ENCODE results near the gene KBTBD4. TPM values are rescaled to one million over a fixed set of nuclear protein-coding genes. Genes with fewer than 3 reads are reported as not detected.
A peak's percentile ranks its signal among the peaks of the same experiment; 100 is the strongest.
"Not testable (repeated sequence)": the region's sequence is repeated elsewhere in the genome, so short reads cannot be mapped to it uniquely, and the experiment has no call there.

KBTBD4 gene
- polyA plus RNA-seq, 1 donor: 27.2 TPM

DNA sequence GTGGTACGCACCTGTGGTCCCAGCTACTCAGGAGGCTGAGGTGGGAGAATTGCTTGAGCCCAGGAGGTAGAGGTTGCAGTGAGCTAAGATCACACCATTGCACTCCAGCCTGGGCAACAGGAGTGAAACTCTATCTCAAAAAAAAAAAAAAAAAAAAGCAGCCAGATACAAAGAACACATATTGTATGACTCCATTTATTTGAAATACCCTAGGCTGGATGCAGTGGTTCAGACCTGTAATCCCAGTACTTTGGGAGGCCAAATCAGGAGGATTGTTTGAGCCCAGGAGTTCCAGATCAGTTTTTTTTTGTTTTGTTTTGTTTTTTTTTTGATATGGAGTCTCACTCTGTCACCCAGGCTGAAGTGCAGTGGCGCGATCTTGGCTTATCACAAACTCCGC, 16.4 kb downstream of the KBTBD4 start:
- not testable (repeated sequence) for DNase-seq

DNA sequence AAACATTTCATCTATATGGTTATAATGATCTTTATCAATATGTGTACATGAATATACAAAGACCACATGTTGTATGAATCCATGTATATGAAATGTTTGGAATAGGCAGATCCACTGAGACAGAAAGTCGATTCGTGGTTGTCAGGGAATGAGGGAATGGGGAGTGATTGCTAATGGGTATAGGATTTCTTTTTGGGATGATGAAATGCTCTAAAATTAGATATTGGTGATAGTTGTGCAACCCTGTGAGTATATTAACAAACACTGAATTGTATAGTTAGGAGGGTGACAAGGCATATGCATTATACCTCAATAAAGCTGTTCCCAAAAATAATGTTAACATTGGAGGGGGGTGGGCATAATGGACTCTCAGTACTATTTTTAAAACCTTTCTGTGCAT, 18.3 kb downstream of the KBTBD4 start:
- DNase-seq: no peak

DNA sequence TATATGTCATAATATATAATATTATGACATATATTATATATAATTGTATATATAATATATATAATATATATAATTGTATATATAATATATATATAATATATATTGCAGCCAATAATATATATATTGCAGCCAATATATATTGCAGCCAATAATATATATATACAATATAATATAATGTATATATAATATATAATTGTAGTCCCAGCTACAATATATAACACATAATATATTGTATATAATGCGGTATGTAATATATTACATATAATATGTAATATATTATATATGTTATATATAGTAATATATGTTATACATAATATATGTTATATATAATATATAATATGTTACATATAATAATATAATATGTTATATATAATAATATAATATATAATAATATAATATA, 20.1 kb downstream of the KBTBD4 start:
- no peak for DNase-seq

DNA sequence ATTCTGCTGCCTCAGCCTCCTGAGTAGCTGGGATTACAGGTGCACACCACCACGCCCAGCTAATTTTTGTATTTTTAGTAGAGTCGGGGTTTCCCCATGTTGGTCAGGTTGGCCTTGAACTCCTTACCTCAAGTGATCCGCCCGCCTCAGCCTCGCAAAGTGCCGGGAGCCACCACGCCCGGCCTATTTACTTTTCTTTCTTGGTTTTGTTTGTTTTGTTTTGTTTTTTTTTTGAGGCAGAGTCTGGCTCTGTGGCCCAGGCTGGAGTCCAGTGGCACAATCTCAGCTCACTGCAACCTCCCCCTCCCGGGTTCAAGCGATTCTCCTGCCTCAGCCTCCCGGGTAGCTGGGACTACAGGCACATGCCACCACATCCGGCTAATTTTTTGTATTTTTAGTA, 21.8 kb downstream of the KBTBD4 start:
- DNase-seq: not testable (repeated sequence)

DNA sequence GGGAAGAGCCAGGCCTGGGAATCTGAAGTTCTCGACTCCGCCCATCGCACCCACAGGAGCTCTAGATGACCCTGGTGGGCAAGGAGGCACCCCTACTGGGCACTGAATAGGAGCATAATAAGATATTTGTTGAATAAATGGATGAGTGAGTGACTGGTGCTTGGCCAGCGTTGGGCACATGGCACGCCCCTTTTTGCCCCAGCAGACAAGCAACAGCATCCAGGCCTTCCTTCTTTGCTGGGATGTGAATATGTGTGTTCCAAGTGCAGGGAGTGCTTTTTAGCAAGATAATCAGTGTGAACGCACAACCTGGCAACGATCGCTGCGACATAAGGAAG, 25.4 kb downstream of the KBTBD4 start:
- DNase-seq: no peak

DNA sequence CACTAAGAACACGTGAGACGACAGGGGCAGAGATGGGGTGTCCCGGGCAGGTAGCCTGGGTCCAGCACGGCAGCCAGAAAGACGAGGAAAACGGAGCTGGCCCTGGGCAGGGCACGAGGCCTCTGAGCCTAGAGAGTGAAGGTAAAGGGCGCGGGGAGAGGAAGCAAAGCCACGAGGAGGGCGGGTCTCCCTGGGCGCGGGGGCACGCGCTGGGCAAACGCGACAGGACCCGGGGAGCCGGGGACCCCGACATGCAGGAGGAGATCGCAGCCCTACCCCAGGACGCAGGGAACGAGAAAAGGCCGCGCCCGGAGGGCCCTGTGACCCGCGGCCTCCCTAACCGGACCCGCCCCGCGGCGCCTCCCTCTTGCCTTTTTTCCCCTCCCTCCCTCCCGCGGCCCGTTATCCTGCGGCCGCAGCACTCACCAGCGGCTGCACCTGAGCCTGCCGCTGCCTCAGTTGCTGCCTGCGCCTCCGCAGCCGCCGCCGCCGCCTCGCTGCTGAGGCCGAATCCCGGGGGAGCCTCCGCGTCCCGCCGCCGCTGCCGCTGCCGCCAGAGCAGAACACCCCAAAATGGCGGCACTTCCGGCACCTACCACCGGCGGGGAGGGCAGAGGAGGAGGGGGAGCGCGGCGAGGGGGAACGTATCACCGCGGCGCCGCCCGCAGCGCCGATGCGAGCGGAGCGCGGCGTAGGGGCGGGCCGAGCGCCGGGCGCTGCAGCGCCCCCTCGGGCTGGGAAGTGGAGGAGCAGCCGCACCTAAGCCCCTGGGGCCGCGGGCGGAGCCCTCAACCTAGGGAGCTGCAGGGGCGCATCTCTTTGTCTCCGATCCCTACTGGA, 26.0 kb downstream of the KBTBD4 start, which contains the start of gene CELF1:
TSS of gene CELF1 (minus strand) at position 567 of the 840 bp plus-strand sequence. CDS start 53,609 bp downstream, outside the sequence.
- peak; percentile 90 for DNase-seq

DNA sequence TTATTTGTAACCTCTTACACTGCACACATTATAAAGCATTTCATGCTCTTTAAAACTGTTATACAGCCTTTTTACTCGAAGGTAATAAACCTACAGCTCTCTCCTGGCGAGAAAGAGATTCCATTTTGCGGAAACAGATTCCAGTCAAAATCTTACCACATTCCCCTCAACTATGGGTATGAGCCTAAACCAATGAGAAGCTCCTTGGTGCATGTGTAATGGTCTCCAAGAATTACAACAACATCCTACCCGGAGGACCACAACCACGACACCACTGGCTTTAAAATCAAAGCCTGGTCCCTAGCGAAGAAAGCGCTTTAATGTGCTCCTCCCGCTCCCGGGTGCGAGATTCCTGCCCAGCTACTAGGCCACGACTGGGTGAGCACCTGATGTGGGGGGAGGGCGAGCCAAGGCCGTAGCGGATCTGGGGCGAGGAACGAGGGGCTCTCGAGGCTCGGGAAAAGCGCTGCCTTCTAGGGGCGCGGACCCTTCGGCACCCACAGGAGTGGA, 26.7 kb downstream of the KBTBD4 start:
- DNase-seq: peak; percentile 40

DNA sequence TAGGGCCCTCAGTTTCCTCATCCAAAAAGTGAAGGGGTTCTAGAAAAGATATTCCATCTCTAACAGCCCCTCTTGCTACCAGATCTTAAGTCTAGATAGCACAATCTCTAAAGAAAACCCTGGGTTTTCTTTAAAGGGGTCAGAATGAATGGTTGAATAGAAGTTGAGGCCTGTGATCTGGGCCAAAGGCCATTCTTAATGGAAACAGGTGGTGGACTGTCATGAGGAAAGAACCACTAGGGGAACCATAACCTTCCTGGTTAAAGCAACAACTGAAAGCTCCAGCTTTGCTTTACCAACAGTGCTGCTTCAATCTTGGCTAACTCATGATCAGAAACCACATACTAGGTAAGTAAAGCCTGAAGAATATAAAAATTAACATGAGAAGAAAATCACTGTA, 27.7 kb downstream of the KBTBD4 start:
- DNase-seq: no peak

DNA sequence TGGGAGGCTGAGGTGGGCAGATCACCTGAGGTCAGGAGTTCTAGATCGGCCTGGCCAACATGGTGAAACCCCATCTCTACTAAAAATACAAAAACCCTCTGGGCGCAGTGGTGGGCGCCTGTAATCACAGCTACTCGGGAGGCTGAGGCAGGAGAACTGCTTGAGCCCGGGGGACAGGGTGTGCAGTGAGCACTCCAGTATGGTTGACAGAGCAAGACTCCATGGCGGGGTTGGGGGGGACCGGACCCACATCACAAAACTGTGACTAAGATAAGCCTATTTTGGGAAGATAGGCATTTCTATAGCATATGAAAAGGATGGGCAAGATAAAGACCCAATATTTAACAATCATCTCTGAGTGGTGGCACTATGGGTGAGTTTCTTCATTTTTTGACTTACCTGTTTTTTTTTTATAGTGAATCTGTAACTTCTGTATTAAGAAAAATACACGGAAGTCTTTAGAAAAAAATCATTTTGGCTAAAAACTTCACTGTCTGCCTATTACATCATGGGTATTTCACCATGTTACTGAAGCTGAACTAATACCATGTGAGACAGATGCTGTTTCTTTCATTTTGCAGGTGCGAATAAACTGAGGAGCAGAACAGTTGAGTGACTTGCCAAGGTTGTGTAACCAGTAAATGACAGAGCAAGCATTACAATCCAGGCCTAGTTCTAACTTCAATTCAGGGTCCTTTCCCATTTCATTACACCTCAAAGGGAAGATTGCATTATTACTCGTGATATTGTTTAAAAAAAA, 28.3 kb downstream of the KBTBD4 start:
- no peak for DNase-seq

DNA sequence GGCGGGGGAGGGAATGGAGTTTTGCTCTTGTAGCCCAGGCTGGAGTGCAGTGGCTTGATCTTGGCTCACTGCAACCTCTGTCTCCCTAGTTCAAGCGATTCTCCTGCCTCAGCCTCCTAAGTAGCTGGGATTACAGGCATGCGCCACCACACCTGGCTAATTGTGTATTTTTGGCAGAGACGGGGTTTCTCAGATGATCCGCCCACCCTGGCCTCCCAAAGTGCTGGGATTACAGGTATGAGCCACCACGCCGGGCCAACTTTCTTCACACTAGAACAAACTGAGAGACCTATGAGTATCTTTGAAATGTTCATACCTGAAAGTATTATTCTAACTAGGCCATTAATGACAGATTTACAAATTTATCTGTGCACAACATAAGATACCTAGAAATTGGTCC, 32.5 kb downstream of the KBTBD4 start:
- not testable (repeated sequence) for DNase-seq

DNA sequence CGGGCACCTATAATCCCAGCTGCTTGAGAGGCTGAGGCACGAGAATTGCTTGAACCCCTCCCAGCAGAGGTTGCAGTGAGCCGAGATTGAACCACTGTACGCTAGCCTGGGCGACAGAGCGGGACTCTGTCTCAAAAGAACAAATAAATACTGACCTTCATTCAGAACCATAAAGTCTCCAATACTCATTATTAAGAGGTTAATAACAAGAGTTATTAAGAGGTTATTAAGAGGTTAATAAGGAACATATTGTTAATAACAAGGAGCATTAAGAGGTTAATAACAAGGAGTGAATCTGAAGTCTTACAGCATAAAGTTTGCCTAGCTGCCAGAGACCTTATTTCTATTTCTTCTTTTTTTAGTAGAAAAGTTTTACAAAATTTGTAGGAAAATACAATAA, 33.5 kb downstream of the KBTBD4 start:
- no peak for DNase-seq

DNA sequence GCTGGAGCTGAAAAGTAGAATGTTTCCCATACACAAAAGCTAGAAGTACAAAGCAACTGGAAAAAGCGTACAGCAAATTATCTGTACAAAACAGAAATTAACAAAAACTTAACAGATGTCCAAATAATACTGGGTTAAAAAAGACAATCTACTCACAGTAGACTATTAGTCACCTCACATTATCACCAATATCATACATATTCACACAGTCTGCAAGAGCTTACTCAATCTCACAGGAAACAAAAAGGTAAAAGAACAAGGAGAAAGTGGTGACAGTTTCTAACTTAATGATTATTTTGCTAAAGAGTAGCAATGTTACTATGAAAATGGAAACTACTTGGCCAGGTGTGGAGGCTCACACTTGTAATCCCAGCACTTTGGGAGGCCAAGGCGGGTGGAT, 37.7 kb downstream of the KBTBD4 start:
- no peak for DNase-seq

DNA sequence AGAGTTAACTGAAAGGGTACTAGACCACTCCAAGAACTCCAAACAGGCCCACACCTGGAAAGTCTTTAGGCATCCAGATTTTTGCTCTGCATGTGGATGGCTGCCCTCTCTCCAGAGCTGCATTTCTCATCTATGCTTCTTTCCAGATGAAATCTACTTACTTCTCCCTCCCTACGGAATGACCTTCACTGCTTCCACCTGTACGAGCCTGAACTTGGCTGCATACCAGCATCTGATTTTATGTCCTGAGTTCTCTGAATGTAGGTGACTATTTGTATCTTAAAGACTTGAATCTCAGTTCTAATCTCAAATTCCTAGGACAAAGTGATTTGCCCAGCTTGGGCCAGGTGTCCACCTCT, 39.1 kb downstream of the KBTBD4 start:
- no peak for DNase-seq

DNA sequence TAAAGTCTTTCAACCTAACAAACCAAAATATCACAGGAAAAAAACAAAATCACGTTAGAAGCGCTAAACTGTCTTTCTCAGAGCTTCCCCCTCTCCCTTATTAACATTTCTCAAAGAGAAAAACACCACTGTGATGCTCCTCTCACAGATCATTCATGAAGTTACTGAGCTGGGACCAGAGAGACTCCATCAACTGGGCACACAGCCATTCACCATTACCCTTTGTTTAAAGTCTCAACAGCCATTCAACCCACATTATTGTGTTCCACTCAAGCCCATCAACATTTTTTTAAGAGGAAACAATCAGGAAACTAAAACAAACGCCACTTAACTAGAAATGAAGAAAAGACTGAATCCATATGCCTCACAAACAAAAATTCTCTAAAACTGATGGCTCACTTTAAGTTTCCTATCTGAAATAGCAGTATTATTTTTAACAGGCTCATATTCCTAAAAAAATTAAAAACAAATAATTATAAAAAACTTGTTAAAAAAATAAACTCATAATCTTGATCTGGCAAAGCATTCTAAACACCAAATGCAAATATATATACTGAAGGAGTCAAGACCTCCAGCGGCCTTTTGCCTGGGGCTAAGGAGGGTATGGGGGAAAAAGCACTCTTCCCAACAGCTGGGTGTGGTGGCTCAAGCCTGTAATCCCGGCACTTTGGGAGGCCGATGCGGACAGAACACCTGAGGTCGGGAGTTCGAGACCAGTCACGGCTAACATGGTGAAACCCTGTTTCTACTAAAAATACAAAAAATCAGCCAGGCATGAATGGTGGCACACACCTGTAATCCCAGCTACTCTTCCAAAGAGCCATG, 39.8 kb downstream of the KBTBD4 start:
- no peak for DNase-seq

DNA sequence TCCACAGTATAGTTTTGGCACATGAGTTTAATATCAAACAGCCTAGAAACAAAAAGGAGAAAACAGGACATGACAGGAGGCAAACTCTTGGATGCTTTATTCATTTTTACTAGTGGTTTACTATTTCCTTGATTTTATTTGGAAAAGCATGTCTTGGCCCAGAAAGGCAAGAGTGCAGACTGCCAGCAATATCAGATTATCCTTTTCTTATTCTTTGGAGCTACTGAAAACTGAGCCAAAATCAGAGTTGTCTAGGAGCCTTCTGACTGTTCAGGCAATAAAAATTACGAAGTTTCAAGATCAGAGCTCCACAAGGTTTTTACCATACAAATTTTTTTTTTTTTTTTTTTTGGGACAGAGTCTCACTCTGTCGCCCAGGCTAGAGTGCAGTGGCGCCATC, 41.9 kb downstream of the KBTBD4 start:
- DNase-seq: no peak

DNA sequence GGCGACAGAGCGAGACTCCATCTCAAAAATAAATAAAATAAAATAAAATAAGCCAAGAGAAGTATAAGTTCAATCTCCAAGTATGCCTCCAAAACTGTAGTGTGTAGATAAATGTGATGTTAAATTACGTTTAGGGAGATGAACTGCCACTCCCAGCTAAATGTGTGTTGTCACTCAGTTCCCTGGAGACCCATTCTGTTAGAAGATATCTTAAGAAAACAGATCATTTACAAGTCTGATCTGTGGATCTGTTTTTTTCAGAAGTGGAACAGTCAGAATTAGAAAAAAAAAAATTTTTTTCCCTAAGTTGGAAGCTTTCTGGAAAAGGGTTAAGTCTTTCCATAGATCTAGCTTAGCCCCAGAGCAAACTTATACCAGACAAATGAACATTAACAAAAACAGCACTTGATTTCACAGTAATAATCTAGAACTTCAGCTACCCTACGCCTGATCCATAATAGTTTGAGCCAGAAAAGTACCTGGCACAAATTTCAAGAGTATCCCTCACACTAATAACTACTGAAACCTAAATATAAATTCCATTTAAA, 44.0 kb downstream of the KBTBD4 start:
- DNase-seq: no peak

DNA sequence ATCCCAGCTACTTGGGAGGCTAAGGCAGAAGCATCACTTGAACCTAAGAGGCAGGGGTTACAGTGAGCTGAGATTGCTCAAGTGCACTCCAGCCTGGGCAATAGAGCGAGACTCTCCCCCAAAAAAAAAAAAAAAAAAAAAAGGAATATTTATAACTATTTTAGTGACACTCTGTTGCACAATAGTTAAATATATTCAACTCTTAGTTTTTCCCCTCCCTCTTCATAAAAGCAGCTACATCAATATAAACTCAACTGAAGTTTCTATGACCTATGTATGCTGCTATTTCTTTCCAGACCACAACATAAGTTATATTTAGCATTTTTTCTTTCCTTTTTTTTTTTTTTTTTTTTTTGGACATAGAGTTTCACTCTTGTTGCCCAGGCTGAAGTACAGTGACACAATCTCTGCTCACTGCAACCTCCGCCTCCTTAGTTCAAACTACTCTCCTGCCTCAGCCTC, 45.0 kb downstream of the KBTBD4 start:
- DNase-seq: no peak

DNA sequence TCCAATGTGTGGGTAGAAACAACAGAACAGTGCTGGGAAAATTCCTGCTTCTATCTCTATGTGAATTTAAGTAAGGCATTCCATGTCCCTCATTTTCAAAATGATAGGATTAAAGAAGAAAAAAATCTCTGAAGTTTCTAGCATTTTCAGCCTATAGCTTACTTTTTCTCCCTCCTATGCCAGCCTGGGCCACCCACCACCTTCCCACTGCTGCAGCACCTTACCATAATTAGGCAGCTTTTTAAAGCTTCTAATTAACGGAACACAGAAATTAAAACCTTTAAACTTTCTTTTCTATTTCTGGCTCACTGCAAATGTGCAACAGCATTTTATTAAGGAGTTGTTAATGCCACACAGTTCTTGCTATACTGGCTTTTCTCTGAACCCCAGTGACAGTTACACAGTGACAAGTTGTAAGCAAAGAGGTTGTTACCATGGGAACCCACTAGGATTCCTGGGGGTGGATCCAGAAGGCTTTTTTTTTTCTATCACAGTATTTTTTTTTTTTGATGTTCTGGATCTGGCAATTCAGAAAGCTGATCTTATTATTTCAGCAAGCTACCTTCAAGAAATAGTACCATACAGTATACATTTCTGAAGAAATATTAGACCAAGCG, 46.1 kb downstream of the KBTBD4 start:
- no peak for DNase-seq

DNA sequence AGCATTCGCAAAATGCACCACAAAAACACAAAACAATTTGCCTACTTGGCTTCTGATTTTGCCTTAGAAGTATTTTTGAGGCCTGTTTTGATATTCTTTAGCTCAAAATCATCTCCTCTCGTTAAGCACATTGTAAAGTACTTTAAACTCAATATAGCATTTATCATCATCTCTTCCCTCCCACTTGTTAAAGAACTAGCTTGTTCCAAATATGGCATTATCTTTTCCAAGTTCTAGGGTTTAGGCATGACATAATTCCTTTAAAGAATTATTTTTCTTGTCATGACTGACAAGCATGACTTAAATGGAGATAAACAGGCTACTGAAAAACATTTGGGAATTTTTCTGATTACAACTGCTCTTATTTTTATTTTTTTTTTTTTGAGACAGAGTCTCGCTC, 47.1 kb downstream of the KBTBD4 start:
- DNase-seq: no peak

DNA sequence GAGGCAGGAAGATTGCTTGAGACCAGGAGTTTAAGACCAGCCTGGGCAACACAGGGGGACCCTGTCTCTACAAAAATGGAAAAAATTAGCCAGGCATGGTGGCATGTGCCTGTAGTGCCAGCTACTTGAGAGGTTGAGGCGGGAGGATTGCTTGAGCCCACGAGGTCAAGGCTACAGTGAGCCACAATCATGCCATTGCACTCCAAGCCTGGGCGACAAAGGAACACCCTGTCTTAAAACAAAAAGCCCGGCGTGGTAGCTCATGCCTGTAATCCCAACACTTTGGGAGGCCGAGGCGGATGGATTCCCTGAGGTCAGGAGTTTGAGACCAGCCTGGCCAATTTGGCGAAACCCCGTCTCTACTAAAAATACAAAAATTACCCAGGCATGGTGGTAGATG, 48.0 kb downstream of the KBTBD4 start:
- DNase-seq: not testable (repeated sequence)

DNA sequence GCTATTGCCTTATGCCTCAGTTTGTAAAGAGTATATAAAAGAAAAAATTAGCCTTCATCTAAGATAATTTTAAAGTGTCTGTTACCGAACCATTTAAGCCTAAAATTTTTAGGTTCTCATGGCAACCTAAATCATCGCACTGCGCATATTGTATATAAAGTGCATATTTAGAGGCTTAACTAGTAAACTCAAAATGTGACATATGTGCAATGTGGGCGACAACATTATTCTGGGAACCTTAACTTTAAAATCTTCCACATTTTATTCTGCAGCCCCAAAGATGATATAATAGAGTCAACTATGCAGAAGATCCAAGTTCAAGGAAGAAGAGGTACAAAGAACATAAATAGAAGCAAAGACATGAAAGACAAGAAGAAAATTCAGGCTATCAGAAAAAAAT, 48.8 kb downstream of the KBTBD4 start:
- no peak for DNase-seq

DNA sequence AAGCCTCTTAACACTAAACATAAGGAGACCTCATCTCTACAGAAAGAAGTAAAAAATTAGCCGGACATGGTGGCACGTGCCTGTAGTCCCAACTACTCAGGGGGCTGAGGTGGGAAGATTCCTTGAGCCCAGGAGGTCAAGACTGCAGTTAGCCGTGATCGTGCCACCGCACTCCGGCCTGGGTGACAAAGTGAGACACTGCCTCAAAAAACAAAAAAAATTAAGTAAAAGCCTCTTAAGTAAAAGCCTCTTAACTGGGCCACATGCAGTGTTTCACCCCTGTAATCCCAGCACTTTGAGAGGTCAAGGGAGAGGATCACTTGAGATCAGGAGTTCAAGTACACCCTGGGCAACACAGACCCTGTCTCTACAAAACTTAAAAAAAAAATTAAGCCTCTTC, 51.6 kb downstream of the KBTBD4 start:
- no peak for DNase-seq

Data from left kidney (tissue), 2 donors.